ENCODE data around the gene CAMTA1.

GRCh38 chr1:7063981-7064380 is 278.7 kb downstream of the CAMTA1 start:
- TF ChIP-seq, protein P1, sequence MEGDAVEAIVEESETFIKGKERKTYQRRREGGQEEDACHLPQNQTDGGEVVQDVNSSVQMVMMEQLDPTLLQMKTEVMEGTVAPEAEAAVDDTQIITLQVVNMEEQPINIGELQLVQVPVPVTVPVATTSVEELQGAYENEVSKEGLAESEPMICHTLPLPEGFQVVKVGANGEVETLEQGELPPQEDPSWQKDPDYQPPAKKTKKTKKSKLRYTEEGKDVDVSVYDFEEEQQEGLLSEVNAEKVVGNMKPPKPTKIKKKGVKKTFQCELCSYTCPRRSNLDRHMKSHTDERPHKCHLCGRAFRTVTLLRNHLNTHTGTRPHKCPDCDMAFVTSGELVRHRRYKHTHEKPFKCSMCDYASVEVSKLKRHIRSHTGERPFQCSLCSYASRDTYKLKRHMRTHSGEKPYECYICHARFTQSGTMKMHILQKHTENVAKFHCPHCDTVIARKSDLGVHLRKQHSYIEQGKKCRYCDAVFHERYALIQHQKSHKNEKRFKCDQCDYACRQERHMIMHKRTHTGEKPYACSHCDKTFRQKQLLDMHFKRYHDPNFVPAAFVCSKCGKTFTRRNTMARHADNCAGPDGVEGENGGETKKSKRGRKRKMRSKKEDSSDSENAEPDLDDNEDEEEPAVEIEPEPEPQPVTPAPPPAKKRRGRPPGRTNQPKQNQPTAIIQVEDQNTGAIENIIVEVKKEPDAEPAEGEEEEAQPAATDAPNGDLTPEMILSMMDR (IDR thresholded peaks at IDR 0.05; ENCODE audit: borderline replicate concordance, extremely low read depth, low read length, poor library complexity, severe bottlenecking): no peak
- TF ChIP-seq EZH2 (IDR thresholded peaks at IDR 0.05; ENCODE audit: borderline replicate concordance, low read depth, low read length, severe bottlenecking): no peak

Measured in DND-41 (cell line).